Fibroblast of villous mesenchyme (primary cell): ENCODE results near the gene PPP2R2D. TPM values are rescaled to one million over a fixed set of nuclear protein-coding genes. Genes with fewer than 3 reads are reported as not detected.

Experiments used
- DNase-seq: peaks from one replicate; pipeline ENCODE4 v3.0.0-alpha.2; 2010; ENCODE audit warnings: low read depth
- H3K4me3 ChIP-seq: 2 replicates; pipeline ENCODE4 v1.5.1; 2011; ENCODE audit warnings: low read depth, mild to moderate bottlenecking, low read length
- total RNA-seq: library from RNA; depleted of rRNA; stranded (reverse); fragments of >200 nt; gene quantifications from 2 replicates; pipeline ENCODE4 v1.2.3, GENCODE V29; 2012
- TF ChIP-seq, protein P1 (sequence below): IDR thresholded peaks from 2 replicates; pipeline ENCODE4 v1.5.1; 2012; ENCODE audit warnings: low read depth, mild to moderate bottlenecking, low read length; ENCODE audit not compliant: insufficient read depth

PPP2R2D gene
- total RNA-seq, 1 donor, result 30.7 TPM

DNA sequence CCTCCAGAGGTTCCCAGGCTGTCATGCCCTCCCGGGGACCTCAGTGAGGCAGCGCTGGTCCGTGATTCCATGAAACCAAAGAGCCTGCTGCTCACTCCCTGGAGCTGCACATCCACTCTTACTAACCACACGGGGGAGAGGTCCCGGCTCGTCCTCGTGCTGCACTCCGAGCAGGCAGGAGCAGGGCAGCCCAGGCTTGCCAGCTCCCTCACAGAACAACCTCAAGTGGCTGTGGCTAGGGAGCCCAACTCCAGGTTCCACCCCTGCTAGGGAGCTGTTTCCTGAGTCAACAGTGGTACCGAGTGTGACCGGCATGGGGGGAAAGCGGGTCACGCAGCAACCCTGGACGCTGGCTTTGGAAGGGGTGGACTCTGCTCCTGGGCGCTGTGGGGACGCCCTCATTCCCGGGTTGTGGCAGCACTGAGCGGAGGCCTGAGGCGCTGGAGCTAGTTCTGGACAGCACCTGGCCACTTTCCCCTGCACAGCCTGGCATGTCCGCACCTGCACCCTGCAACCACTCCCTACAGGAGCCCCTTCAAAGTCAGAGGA is 27.9 kb upstream of the PPP2R2D start:
- TF ChIP-seq, protein P1, sequence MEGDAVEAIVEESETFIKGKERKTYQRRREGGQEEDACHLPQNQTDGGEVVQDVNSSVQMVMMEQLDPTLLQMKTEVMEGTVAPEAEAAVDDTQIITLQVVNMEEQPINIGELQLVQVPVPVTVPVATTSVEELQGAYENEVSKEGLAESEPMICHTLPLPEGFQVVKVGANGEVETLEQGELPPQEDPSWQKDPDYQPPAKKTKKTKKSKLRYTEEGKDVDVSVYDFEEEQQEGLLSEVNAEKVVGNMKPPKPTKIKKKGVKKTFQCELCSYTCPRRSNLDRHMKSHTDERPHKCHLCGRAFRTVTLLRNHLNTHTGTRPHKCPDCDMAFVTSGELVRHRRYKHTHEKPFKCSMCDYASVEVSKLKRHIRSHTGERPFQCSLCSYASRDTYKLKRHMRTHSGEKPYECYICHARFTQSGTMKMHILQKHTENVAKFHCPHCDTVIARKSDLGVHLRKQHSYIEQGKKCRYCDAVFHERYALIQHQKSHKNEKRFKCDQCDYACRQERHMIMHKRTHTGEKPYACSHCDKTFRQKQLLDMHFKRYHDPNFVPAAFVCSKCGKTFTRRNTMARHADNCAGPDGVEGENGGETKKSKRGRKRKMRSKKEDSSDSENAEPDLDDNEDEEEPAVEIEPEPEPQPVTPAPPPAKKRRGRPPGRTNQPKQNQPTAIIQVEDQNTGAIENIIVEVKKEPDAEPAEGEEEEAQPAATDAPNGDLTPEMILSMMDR, result no peak
- no peak overlapping the region for H3K4me3 ChIP-seq
- DNase-seq, result no peak

DNA sequence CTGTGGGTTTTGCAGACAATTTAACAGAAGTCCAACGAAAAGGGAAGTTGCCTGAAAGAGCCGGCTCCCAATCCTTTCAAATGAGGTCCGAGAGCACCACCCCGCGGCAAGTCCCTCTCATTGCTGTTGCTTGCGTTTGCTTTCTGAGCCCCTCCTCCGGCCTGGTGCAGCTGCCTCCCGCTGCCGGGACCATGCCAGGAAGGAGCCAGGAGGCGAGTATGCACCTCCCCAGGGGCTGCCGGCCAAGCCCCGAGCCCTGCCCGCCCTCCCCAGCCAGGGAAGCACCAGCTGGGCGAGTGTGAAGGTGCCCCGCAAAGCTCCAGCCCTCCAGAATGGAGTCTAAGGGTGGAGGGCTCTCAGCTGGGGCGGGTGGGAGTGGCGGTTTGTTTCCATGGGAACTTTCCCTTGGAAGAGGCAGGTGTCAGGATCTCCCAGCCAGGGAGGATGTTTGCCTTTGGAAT is 25.8 kb upstream of the PPP2R2D start:
- DNase-seq, result peak; percentile 77
- TF ChIP-seq, protein P1, result peak; percentile 76
- no peak overlapping the region for H3K4me3 ChIP-seq

DNA sequence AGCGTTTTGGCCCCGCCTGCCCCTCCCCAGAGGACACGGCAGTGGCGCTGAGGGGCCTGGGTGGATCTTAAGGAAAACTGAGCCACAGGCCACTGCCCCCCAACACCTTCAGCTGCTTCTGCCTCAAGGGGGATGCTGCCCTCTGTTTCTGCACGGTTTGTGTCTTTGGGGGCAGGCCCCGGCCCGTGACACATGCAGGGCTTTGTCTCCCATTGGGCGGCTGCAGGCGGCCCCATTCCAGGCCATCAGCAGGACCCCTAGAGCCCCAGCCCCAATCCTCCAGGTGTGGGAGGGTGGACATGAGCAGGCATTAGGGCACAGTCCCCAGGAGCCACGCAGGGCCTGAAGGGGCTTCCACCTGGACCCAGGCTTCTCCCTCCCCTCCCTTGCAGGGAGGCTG is 25.3 kb upstream of the PPP2R2D start:
- DNase-seq, result no peak
- TF ChIP-seq, protein P1, result no peak
- H3K4me3 ChIP-seq, result no peak overlapping the region

DNA sequence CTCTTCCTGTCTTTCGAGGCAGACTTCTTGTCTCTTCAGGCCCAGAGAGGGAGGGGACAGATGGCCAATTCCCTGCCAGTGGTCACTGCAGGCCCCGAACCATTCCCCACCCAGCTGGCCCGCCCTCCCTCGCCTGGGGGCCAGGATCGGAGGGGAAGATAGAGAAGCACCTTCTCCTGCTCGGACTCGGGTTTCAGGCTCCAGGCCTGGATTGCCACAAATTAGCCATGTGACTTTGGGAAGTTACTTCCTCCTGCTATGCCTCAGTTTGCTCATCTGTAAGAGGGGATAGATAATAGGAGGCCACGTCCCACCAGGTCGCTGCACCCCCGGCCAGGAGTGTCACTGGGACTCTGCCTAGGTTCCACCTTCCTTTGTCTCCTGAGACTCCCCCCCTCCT is 24.8 kb upstream of the PPP2R2D start:
- no peak for DNase-seq
- H3K4me3 ChIP-seq, result no peak overlapping the region
- TF ChIP-seq, protein P1, result no peak

DNA sequence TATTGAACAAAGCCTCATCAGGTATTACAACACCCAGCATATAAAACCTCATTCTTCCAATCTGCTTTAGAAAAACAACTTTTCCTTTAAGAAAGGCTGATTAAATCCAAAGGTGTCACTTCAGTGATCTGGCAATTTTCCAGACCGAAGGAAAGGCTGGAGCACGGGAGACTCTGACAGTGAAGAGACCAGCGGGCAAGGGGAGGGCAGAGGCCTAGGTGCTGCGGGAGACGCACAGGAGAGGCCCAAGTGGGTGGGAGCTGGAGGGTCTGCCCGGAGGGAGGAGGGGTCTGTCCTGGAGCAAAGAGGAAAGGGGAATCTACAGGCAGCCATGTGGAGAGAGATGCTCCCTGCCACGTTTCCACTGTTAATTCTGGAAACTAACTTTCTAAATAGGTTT is 24.3 kb upstream of the PPP2R2D start:
- H3K4me3 ChIP-seq, result no peak overlapping the region
- DNase-seq, result no peak
- TF ChIP-seq, protein P1, result no peak

DNA sequence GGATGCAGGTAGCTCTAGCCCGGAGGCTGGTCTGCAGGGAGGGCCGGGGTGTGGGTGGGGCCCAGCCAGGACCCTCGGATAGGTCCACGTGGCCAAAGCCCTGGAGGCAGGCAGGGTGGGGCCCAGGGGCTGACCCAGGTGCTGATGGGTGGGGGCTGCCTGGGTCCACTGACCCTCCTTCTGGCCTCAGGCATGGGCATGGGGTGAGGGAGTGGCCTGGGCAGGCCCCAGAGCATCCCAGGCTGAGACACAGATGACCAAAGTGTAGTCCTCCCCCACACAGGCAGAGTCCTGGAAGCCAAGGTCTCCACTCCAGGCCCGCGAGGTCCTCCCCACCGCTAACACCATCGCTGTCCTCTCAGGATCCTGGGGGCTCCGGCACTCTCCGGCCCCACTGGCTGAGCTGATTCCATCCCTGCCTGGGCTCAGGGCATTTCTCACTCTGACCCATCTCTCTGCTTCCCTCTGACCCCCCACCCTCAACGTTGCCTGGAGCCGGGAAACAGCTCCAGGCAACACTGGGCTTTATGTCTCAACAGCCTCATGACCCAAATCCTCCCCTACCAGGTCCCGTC is 20.7 kb upstream of the PPP2R2D start:
- TF ChIP-seq, protein P1, result no peak
- no peak for DNase-seq
- no peak overlapping the region for H3K4me3 ChIP-seq
